Measurements from ENCODE around the gene FLNB.
"Not testable (repeated sequence)": the region's sequence is repeated elsewhere in the genome, so short reads cannot be mapped to it uniquely, and the experiment has no call there.

FLNB gene

DNA sequence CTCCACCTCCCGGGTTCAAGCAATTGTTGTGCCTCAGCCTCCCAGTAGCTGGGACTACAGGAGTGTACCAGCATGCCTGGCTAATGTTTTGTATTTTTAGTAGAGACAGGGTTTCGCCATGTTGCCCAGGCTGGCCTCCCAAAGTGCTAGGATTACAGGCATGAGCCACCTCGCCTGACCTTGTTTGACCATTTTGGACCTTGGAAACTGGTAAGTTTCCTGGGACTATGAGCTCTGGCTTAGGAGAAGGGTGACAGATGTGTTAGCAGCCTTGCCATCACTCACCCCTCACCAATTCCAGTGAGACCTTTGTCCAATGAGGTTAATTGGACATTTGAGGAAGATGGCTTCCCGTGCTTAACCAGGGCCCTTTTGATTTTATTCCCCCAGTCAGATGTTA lies 182.7 kb downstream of the FLNB start:
- no peak for DNase-seq

GRCh38 chr3:58191361-58191991 lies 183.3 kb downstream of the FLNB start:
- DNase-seq = no peak

DNA sequence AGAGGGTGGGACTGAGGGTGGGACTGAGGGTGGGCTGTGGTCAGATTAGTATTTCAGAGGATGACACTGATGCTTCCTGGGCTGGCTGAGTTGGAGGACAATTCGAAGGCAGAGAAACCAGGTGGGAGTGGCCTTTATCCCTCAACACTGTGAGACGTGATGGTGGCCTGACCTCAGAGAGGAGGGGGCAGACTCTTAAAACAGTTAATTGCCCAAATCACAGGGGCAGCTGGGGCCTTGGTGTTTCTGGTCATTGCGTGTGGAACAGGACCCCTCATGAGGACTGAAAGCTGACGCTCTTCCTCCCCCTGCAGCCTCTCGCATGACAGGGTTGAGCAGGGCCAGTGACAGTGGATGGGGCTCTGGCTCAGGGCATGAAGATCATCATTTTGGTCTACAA lies 183.8 kb downstream of the FLNB start:
- no peak for DNase-seq

GRCh38 chr3:58193682-58194407 lies 185.6 kb downstream of the FLNB start:
- DNase-seq = no peak

DNA sequence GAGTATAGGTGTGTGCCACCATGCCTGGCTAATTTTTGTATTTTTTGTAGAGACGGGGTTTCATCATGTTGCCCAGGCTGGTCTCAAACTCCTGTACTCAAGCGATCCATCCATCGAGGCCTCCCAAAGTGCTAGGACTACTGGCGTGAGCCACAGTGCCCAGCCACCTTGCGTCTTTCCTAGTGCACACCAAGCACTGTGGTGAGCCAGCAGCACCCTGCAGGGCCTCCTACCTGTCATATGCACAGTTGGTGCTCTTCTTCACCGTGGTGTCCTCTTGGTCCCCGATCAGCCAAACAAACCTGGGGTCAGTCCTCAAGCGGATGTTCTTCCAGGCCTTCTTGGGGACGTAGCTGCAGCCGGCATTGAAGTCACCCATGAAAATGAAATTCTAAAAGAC lies 189.4 kb downstream of the FLNB start:
- no peak for DNase-seq

- no peak for DNase-seq
These were observed 190.1 kb downstream of the FLNB start for GRCh38 chr3:58198362-58198761.

GRCh38 chr3:58198804-58199203 lies 190.6 kb downstream of the FLNB start:
- no peak for DNase-seq

GRCh38 chr3:58200121-58200709 lies 192.0 kb downstream of the FLNB start:
- DNase-seq = no peak

- DNase-seq = no peak
These were observed 192.7 kb downstream of the FLNB start for GRCh38 chr3:58200846-58201355.

- DNase-seq = not testable (repeated sequence)
These were observed 193.2 kb downstream of the FLNB start for GRCh38 chr3:58201451-58201850.

DNA sequence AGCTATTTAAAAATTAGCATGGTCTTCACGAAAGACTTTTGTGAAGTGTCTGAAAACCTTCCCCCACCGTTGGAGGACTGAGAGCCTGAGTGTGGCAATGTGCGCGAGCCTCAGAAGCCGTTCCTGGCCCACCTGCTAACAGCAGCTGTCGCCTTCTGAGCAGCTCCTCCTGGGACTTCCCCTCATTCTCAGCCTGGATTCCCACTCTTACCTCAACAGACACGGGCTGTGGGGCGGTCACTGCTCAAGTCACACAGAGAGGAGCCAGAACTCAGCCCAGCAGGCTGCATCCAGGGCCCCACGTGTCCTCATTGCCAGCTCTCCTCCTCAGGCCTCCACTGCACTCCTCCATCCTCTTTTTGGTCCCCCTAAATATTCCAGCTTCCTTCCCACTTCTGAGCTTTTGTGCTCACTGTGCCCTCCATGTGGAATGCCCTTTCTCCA lies 194.7 kb downstream of the FLNB start:
- no peak for DNase-seq

GRCh38 chr3:58203541-58203940 lies 195.3 kb downstream of the FLNB start:
- DNase-seq = no peak

- DNase-seq = no peak
These were observed 196.5 kb downstream of the FLNB start for GRCh38 chr3:58204720-58205119.

DNA sequence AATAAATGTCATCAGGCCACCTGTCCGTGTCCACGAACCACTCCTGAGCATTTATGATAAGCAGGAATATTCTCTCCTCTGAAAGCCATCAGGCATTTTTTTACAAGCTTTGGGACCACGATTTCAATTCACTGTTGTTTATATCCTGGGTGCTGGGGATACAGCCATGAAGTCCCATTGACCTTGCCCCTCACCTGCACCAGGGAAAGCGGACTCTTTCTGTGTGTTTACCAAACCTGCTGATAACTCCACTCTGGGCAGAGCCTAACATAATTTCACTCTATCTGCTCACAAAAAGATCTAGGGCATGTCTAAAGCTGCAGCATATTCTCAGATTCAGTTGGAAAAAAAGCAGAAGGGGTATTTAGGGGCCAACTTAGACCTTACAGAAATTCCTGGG lies 197.8 kb downstream of the FLNB start:
- no peak for DNase-seq

- DNase-seq = no peak
These were observed 198.3 kb downstream of the FLNB start for GRCh38 chr3:58206406-58207011.

- DNase-seq = no peak
These were observed 199.7 kb downstream of the FLNB start for GRCh38 chr3:58207954-58208353.

DNA sequence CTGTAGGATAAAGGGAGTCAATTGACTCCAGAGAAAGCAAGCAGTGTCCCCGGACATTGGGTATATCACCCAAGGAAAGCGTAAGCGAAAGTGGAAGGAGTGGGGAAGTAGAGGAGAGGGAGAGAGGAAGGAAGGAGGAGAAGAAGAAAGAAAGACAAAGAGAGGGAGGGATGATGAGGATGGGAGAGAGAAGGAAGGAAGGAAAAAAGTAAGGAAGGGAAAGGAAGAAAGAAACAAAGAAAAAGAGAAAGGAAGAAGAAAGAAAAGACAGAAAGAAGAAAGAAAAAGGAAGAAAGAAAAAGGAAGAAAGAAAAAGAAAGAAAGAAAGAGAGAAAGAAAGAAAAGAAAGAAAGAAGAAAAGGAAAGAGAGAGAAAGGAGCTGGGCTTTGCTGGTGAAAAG lies 201.7 kb downstream of the FLNB start:
- DNase-seq = no peak

DNA sequence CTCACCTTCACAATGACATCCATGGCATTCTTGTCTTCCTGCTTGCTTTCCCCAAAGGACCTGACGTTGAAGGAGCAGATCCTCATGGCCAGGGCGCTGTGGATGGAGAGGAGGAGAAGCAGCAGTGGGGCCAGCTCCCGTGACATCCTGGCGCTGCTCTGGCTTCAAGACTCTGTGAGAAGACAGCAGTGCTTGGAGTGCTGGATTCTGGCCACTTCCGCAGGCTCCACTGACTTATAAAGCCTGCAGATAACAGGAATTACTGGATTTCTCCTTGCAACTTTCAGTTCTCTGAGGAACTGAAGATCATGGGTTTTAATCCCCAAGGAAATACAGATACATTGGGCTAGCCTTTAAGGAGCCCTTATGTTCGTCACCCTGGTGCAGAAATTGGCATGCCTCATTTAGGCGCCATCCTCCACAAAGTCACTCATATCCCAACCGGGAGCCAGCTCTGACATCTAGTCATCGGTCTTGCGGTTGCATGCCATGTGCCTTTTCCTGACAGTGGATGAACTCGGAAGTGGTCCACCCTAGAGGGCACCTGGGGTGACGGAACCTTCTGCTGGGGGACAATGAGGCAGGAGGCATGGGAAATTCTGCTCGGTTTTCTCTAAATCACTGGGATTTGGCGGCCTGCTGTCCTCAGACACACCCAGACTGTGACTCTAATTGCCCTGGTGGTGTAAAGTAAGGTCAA lies 202.7 kb downstream of the FLNB start, which contains the start of gene DNASE1L3:
DNASE1L3 (minus strand) TSS at position 212 of the 700 bp plus-strand sequence; CDS start at position 146, 66 bp downstream.
- DNase-seq = no peak

- DNase-seq = peak in 1 of 2 donors; percentile 5
These were observed 206.5 kb downstream of the FLNB start for GRCh38 chr3:58214484-58215316.

GRCh38 chr3:58215317-58216025 lies 207.2 kb downstream of the FLNB start:
- DNase-seq = no peak
